Subcutaneous adipose tissue (tissue), 4 donors: ENCODE measurements around the gene PDPN. TPM values are rescaled to one million over a fixed set of nuclear protein-coding genes. Genes with fewer than 3 reads are reported as not detected.

Experiments used
- CTCF ChIP-seq: fragments of 450-650 bp; IDR thresholded peaks from one replicate; pipeline ENCODE4 v1.5.1; 2016; ENCODE audit warnings: low read depth, mild to moderate bottlenecking, control low read depth, antibody characterized with exemption, moderate library complexity
- total RNA-seq, 4 donors: library from RNA; depleted of rRNA; stranded (reverse); fragments of >200 nt; gene quantifications; one replicate each; pipeline ENCODE4 v1.1.0, GENCODE V29; 2016

The PDPN gene
- total RNA-seq, 4 donors from 2014 or later, result 6.6 to 12.1 (median 7.5) TPM

- TF ChIP-seq CTCF, result no peak
Measured at GRCh38 chr1:13543451-13544220, 40.0 kb upstream of the PDPN start.

- no peak for TF ChIP-seq CTCF
Measured at GRCh38 chr1:13544221-13544556, 39.4 kb upstream of the PDPN start.

GRCh38 chr1:13546791-13547190 is 36.8 kb upstream of the PDPN start:
- no peak for TF ChIP-seq CTCF

GRCh38 chr1:13548281-13548680 is 35.4 kb upstream of the PDPN start:
- TF ChIP-seq CTCF, result no peak

GRCh38 chr1:13549021-13549420 is 34.6 kb upstream of the PDPN start:
- TF ChIP-seq CTCF, result no peak

- no peak for TF ChIP-seq CTCF
Measured at GRCh38 chr1:13549521-13549920, 34.1 kb upstream of the PDPN start.

- TF ChIP-seq CTCF, result no peak
Measured at GRCh38 chr1:13550663-13551062, 33.0 kb upstream of the PDPN start.
